Transverse colon (tissue), 3 donors: ENCODE measurements around the gene KIF5A.

Experiments
- CTCF ChIP-seq, 5 experiments: fragments of 200-600 bp in 3 of 5; fragments of 450-650 bp in 2 of 5; sonication (generic) in 3 of 5; IDR thresholded peaks; 1 replicate in 2 of 5; 2 replicates in 3 of 5; pipeline ENCODE4 v1.5.1; 2016 to 2017; ENCODE audit warnings: antibody characterized with exemption in 5 of 5, inconsistent platforms in 3 of 5, mild to moderate bottlenecking in 2 of 5, moderate library complexity in 1 of 5
- EP300 ChIP-seq: sonication (generic); formaldehyde crosslinking; IDR thresholded peaks from one replicate; pipeline ENCODE4 v1.6.1; 2017; ENCODE audit warnings: antibody characterized with exemption, low read depth

- TF ChIP-seq CTCF (IDR thresholded peaks at IDR 0.05), result no peak
- no peak for TF ChIP-seq EP300
Observed at GRCh38 chr12:57516617-57517153, 33.2 kb upstream of the KIF5A start.
